CD4-positive, alpha-beta T cell treated with Interferon alpha-2 for 1 hour (primary cell): ENCODE measurements around the gene DOCK7.
"Not testable (repeated sequence)": the region's sequence is repeated elsewhere in the genome, so short reads cannot be mapped to it uniquely, and the experiment has no call there.

ENCODE experiments used
- DNase-seq, 2 donors: peaks; one replicate each; pipeline ENCODE4 v3.0.0-alpha.2; 2020 to 2022

The DOCK7 gene

GRCh38 chr1:62610588-62610987 lies 77.6 kb downstream of the DOCK7 start:
- DNase-seq, result not testable (repeated sequence)

- no peak for DNase-seq
Observed at GRCh38 chr1:62608905-62609304, 79.3 kb downstream of the DOCK7 start.

- DNase-seq, result no peak
Observed at GRCh38 chr1:62601457-62601856, 86.7 kb downstream of the DOCK7 start.

GRCh38 chr1:62599044-62599443 lies 89.1 kb downstream of the DOCK7 start:
- no peak for DNase-seq

- no peak for DNase-seq
Observed at GRCh38 chr1:62597281-62597680, 90.9 kb downstream of the DOCK7 start, which contains the start of gene ANGPTL3. ANGPTL3 (plus strand) TSS chr1:62597520; CDS start chr1:62597567, 47 bp downstream.

- DNase-seq, result no peak
Observed at GRCh38 chr1:62595647-62596046, 92.5 kb downstream of the DOCK7 start.

- no peak for DNase-seq
Observed at GRCh38 chr1:62593825-62594394, 94.3 kb downstream of the DOCK7 start.

- DNase-seq, result no peak
Observed at GRCh38 chr1:62590970-62591368, 97.2 kb downstream of the DOCK7 start.

GRCh38 chr1:62590255-62590969 lies 97.8 kb downstream of the DOCK7 start:
- no peak for DNase-seq

GRCh38 chr1:62589321-62589720 lies 98.9 kb downstream of the DOCK7 start:
- DNase-seq, result no peak

GRCh38 chr1:62588000-62588399 lies 100.2 kb downstream of the DOCK7 start:
- no peak for DNase-seq

GRCh38 chr1:62585469-62586155 lies 102.6 kb downstream of the DOCK7 start:
- no peak for DNase-seq

GRCh38 chr1:62573675-62574074 lies 114.5 kb downstream of the DOCK7 start:
- DNase-seq, result no peak

- no peak for DNase-seq
Observed at GRCh38 chr1:62572476-62572875, 115.7 kb downstream of the DOCK7 start.

GRCh38 chr1:62571517-62571916 lies 116.7 kb downstream of the DOCK7 start:
- not testable (repeated sequence) for DNase-seq

- not testable (repeated sequence) for DNase-seq
Observed at GRCh38 chr1:62567926-62568325, 120.3 kb downstream of the DOCK7 start.

- not testable (repeated sequence) for DNase-seq
Observed at GRCh38 chr1:62567182-62567581, 121.0 kb downstream of the DOCK7 start.

GRCh38 chr1:62561306-62561705 lies 126.9 kb downstream of the DOCK7 start:
- DNase-seq, result no peak

GRCh38 chr1:62544570-62544969 lies 143.6 kb downstream of the DOCK7 start:
- DNase-seq, result no peak

- no peak for DNase-seq
Observed at GRCh38 chr1:62541048-62541447, 147.1 kb downstream of the DOCK7 start.

- no peak for DNase-seq
Observed at GRCh38 chr1:62539028-62539447, 149.1 kb downstream of the DOCK7 start.

- DNase-seq, result no peak
Observed at GRCh38 chr1:62536865-62537264, 151.3 kb downstream of the DOCK7 start.

- no peak for DNase-seq
Observed at GRCh38 chr1:62530516-62531154, 157.6 kb downstream of the DOCK7 start.

- no peak for DNase-seq
Observed at GRCh38 chr1:62529227-62529626, 159.0 kb downstream of the DOCK7 start.
